ENCODE results near the gene MAP3K20. TPM values are rescaled to one million over a fixed set of nuclear protein-coding genes. Genes with fewer than 3 reads are reported as not detected.

MAP3K20 gene
- total RNA-seq, 1 donor from 2014 or later = 18.0 TPM

- no peaks in the 10 kb centered on the region for H3K36me3 Mint-ChIP-seq
- H3K36me3 ChIP-seq = no peaks in the 10 kb centered on the region
- H3K4me3 Mint-ChIP-seq = no peak overlapping the region
- H3K27ac Mint-ChIP-seq = no peak overlapping the region
- H3F3A ChIP-seq (ENCODE audit: low read depth) = no peaks in the 10 kb centered on the region
- H3K27me3 Mint-ChIP-seq (ENCODE audit: insufficient read depth, low read depth) = no peaks in the 10 kb centered on the region
- peaks cover 11% of the 10 kb centered on the region for H3K4me1 Mint-ChIP-seq
- peaks cover 10% of the 10 kb centered on the region for H3K4me1 ChIP-seq
- no peak for TF ChIP-seq EZH2phosphoT487 (IDR thresholded peaks at IDR 0.05)
- no peak for TF ChIP-seq EZH2 (IDR thresholded peaks at IDR 0.05)
- no peak for TF ChIP-seq CTCF (IDR thresholded peaks at IDR 0.05)
- no peak overlapping the region for H3K4me3 ChIP-seq
- H2AFZ ChIP-seq (replicated peaks) = no peak overlapping the region
- H3K79me2 ChIP-seq (ENCODE audit: low read depth) = no peaks in the 10 kb centered on the region
- no peak overlapping the region for H3K4me2 ChIP-seq
- H3K27ac ChIP-seq = no peak overlapping the region
- H4K20me1 ChIP-seq (ENCODE audit: low read depth) = no peaks in the 10 kb centered on the region
- DNase-seq (ENCODE audit: low spot score) = no peak
- no peaks in the 10 kb centered on the region for H3K27me3 ChIP-seq
- no peak overlapping the region for H3K9ac ChIP-seq
- H3K9me3 ChIP-seq (ENCODE audit: low read depth) = no peaks in the 10 kb centered on the region
- H3K9me3 Mint-ChIP-seq = no peaks in the 10 kb centered on the region
Measured at GRCh38 chr2:173050684-173051083, 25.0 kb upstream of the MAP3K20 start.

DNA sequence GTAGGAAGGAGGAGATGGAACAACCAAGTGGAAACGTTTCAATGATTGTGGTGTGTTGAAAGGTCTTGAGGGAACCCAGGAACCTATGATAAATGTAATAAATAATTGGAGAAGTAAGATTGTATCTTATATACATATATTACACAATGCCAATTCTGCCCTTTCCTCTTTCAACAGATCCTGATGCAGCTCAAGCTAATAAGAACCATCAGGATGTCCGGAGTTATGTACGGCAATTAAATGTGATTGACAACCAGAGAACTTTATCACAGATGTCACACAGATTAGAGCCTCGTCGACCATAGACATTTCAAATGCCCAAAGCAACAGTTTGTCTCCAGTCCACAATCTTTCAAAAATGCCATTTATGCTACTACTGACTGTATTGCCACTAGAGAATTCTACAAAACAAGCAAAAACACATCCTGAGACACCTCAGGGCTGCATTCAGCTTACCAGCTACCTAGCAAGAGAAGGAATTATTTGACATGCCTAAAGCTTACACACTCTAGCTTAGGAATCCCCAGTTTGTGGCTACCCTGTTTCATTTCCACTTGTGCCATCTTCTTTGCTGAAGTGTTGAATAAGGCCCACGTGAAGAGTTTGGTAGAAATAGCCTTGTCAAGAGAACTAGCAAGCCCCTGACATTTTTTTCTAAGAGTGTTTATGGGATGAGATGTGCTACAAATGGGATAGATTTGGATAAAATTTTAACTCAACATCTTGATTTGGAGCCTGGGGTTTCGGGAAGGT, 24.0 kb upstream of the MAP3K20 start:
- no peaks in the 10 kb centered on the region for H3F3A ChIP-seq (ENCODE audit: low read depth)
- no peaks in the 10 kb centered on the region for H3K36me3 Mint-ChIP-seq
- H3K27ac ChIP-seq = no peak overlapping the region
- no peaks in the 10 kb centered on the region for H3K79me2 ChIP-seq (ENCODE audit: low read depth)
- H3K36me3 ChIP-seq = no peaks in the 10 kb centered on the region
- H3K9me3 ChIP-seq (ENCODE audit: low read depth) = no peaks in the 10 kb centered on the region
- H3K4me1 Mint-ChIP-seq = peaks cover 5% of the 10 kb centered on the region
- no peaks in the 10 kb centered on the region for H3K27me3 Mint-ChIP-seq (ENCODE audit: insufficient read depth, low read depth)
- H4K20me1 ChIP-seq (ENCODE audit: low read depth) = no peaks in the 10 kb centered on the region
- no peak overlapping the region for H3K4me3 ChIP-seq
- H3K9me3 Mint-ChIP-seq = no peaks in the 10 kb centered on the region
- H2AFZ ChIP-seq (replicated peaks) = no peak overlapping the region
- H3K4me2 ChIP-seq = no peak overlapping the region
- DNase-seq (ENCODE audit: low spot score) = no peak
- no peak overlapping the region for H3K9ac ChIP-seq
- H3K27ac Mint-ChIP-seq = no peak overlapping the region
- no peak for TF ChIP-seq CTCF (IDR thresholded peaks at IDR 0.05)
- no peak for TF ChIP-seq EZH2 (IDR thresholded peaks at IDR 0.05)
- no peak for TF ChIP-seq EZH2phosphoT487 (IDR thresholded peaks at IDR 0.05)
- H3K4me3 Mint-ChIP-seq = no peak overlapping the region
- H3K27me3 ChIP-seq = no peaks in the 10 kb centered on the region
- peaks cover 5% of the 10 kb centered on the region for H3K4me1 ChIP-seq

GRCh38 chr2:173053043-173053699, 22.5 kb upstream of the MAP3K20 start:
- Histone ChIP-seq H3K36me3 (no peaks in the 10 kb centered on the region), H3K4me3 (no peak overlapping the region), H3K4me2 (no peak overlapping the region), H3K9me3 (ENCODE audit: low read depth) (no peaks in the 10 kb centered on the region), H3K9ac (no peak overlapping the region), H3K27me3 (no peaks in the 10 kb centered on the region), H3K27ac (no peak overlapping the region), H2AFZ (replicated peaks) (no peak overlapping the region), H3F3A (ENCODE audit: low read depth) (no peaks in the 10 kb centered on the region), H3K4me1 (no peaks in the 10 kb centered on the region), H4K20me1 (ENCODE audit: low read depth) (no peaks in the 10 kb centered on the region), H3K79me2 (ENCODE audit: low read depth) (no peaks in the 10 kb centered on the region)
- TF ChIP-seq CTCF (IDR thresholded peaks at IDR 0.05) (no peak), EZH2phosphoT487 (IDR thresholded peaks at IDR 0.05) (no peak), EZH2 (IDR thresholded peaks at IDR 0.05) (no peak)
- Mint-ChIP-seq H3K27ac (no peak overlapping the region), H3K9me3 (peaks cover under 1% of the 10 kb centered on the region), H3K27me3 (ENCODE audit: insufficient read depth, low read depth) (no peaks in the 10 kb centered on the region), H3K36me3 (no peaks in the 10 kb centered on the region), H3K4me1 (no peaks in the 10 kb centered on the region), H3K4me3 (no peak overlapping the region)
- no peak for DNase-seq (ENCODE audit: low spot score)

Measured in neural progenitor cell (in vitro differentiated cells).